Ishikawa (cell line): Measurements from ENCODE around the gene TUBB4B.

Experiments used
- CEBPB ChIP-seq: IDR thresholded peaks from 2 replicates; pipeline ENCODE4 v1.6.1; 2012
- CREB1 ChIP-seq: IDR thresholded peaks from 2 replicates; pipeline ENCODE4 v1.6.1; 2012; ENCODE audit warnings: low read depth
- EGR1 ChIP-seq: IDR thresholded peaks from 2 replicates; pipeline ENCODE4 v1.6.1; 2012
- EP300 ChIP-seq: IDR thresholded peaks from 2 replicates; pipeline ENCODE4 v1.6.1; 2012; ENCODE audit warnings: borderline replicate concordance
- FOXM1 ChIP-seq: IDR thresholded peaks from 2 replicates; pipeline ENCODE4 v1.6.1; 2012; ENCODE audit warnings: low read depth, borderline replicate concordance
- MAX ChIP-seq: IDR thresholded peaks from 2 replicates; pipeline ENCODE4 v1.6.1; 2012
- NFIC ChIP-seq: IDR thresholded peaks from 2 replicates; pipeline ENCODE4 v1.6.1; 2012
- RAD21 ChIP-seq: IDR thresholded peaks from 2 replicates; pipeline ENCODE4 v1.6.1; 2012; ENCODE audit warnings: low read depth
- REST ChIP-seq: IDR thresholded peaks from 2 replicates; pipeline ENCODE4 v1.6.1; 2012; ENCODE audit warnings: low read depth, mild to moderate bottlenecking
- TAF1 ChIP-seq: IDR thresholded peaks from 2 replicates; pipeline ENCODE4 v1.6.1; 2012; ENCODE audit warnings: low read depth, mild to moderate bottlenecking
- TCF12 ChIP-seq: IDR thresholded peaks from 2 replicates; pipeline ENCODE4 v1.6.1; 2012; ENCODE audit warnings: low read depth
- TEAD4 ChIP-seq: IDR thresholded peaks from 2 replicates; pipeline ENCODE4 v1.6.1; 2012
- USF1 ChIP-seq: IDR thresholded peaks from 2 replicates; pipeline ENCODE4 v1.6.1; 2012
- YY1 ChIP-seq: IDR thresholded peaks from 2 replicates; pipeline ENCODE4 v1.6.1; 2012; ENCODE audit warnings: low read depth
- ZBTB7A ChIP-seq: IDR thresholded peaks from 2 replicates; pipeline ENCODE4 v1.6.1; 2012; ENCODE audit warnings: low read depth

The TUBB4B gene

GRCh38 chr9:137255448-137256114 is 14.5 kb downstream of the TUBB4B start:
- 0 out of 2 replicates have a peak, but pooled peaks have one; percentile 56 for TF ChIP-seq YY1
- TF ChIP-seq NFIC, result no peak
- TF ChIP-seq TCF12, result 0 out of 2 replicates have a peak, but pooled peaks have one; percentile 13
- TF ChIP-seq EGR1, result no peak
- TF ChIP-seq MAX, result 0 out of 2 replicates have a peak, but pooled peaks have one; percentile 21

GRCh38 chr9:137256362-137256761 is 15.3 kb downstream of the TUBB4B start:
- TF ChIP-seq TEAD4 (no peak), FOXM1 (no peak), EP300 (no peak), TCF12 (no peak), ZBTB7A (no peak), RAD21 (no peak), EGR1 (no peak), REST (no peak), MAX (no peak), CREB1 (no peak), NFIC (no peak), USF1 (no peak)

GRCh38 chr9:137256856-137257255 is 15.8 kb downstream of the TUBB4B start:
- no peak for TF ChIP-seq FOXM1
- no peak for TF ChIP-seq ZBTB7A
- no peak for TF ChIP-seq TCF12
- TF ChIP-seq RAD21, result no peak
- TF ChIP-seq EP300, result no peak
- no peak for TF ChIP-seq REST
- TF ChIP-seq EGR1, result no peak
- no peak for TF ChIP-seq NFIC
- no peak for TF ChIP-seq TAF1
- TF ChIP-seq YY1, result no peak
- no peak for TF ChIP-seq TEAD4
- TF ChIP-seq CREB1, result no peak
- no peak for TF ChIP-seq CEBPB

- no peak for TF ChIP-seq TCF12
- TF ChIP-seq USF1, result no peak
- TF ChIP-seq TAF1, result no peak
- no peak for TF ChIP-seq ZBTB7A
- TF ChIP-seq NFIC, result no peak
- TF ChIP-seq EP300, result no peak
- TF ChIP-seq CEBPB, result no peak
- no peak for TF ChIP-seq EGR1
Observed at GRCh38 chr9:137262909-137263285, 21.8 kb downstream of the TUBB4B start.

- TF ChIP-seq TEAD4 (no peak), RAD21 (no peak), TCF12 (no peak), MAX (no peak), YY1 (no peak), CREB1 (no peak), REST (no peak), USF1 (no peak), FOXM1 (no peak), EP300 (no peak), ZBTB7A (no peak), EGR1 (no peak), TAF1 (no peak), CEBPB (no peak), NFIC (no peak)
Observed at GRCh38 chr9:137263506-137263905, 22.4 kb downstream of the TUBB4B start.
